NT2/D1 (cell line): ENCODE data around the gene GPR78.

Source experiments
- SUZ12 ChIP-seq: IDR thresholded peaks from 2 replicates; pipeline ENCODE4 v1.6.1; 2011; ENCODE audit not compliant: insufficient read length, insufficient read depth; ENCODE audit errors: extremely low read depth
- YY1 ChIP-seq: IDR thresholded peaks from 2 replicates; pipeline ENCODE4 v1.6.1; 2011; ENCODE audit not compliant: insufficient read length, insufficient read depth

GRCh38 chr4:8560265-8561047, 19.7 kb upstream of the GPR78 start:
- TF ChIP-seq YY1 (no peak), SUZ12 (no peak)
